HEK293 (cell line): ENCODE data around the gene ANAPC5.

Source experiments
- GLI2 ChIP-seq: fragments of 450-650 bp; formaldehyde crosslinking; IDR thresholded peaks from 2 replicates; pipeline ENCODE4; 2017; ENCODE audit warnings: missing biosample characterization, missing genetic modification characterization, low read depth, borderline replicate concordance
- REST ChIP-seq: fragments of 450-650 bp; formaldehyde crosslinking; IDR thresholded peaks from 2 replicates; pipeline ENCODE4 v1.5.1; 2016; ENCODE audit warnings: missing biosample characterization, missing genetic modification characterization
- YY1 ChIP-seq: fragments of 450-650 bp; formaldehyde crosslinking; IDR thresholded peaks from 2 replicates; pipeline ENCODE4 v1.5.1; 2018; ENCODE audit warnings: missing biosample characterization, missing genetic modification characterization
- ZBTB8A ChIP-seq: fragments of 450-650 bp; formaldehyde crosslinking; IDR thresholded peaks from 2 replicates; pipeline ENCODE4 v1.5.1; 2016; ENCODE audit warnings: missing biosample characterization, missing genetic modification characterization
- ZNF302 ChIP-seq: fragments of 450-650 bp; formaldehyde crosslinking; IDR thresholded peaks from 2 replicates; pipeline ENCODE4 v1.5.1; 2016; ENCODE audit warnings: missing biosample characterization, missing genetic modification characterization, low read depth
- ZNF324 ChIP-seq: fragments of 450-650 bp; formaldehyde crosslinking; IDR thresholded peaks from 2 replicates; pipeline ENCODE4 v1.5.1; 2016; ENCODE audit warnings: missing biosample characterization, missing genetic modification characterization
- ZNF37A ChIP-seq: fragments of 450-650 bp; IDR thresholded peaks from 2 replicates; pipeline ENCODE4 v1.5.1; 2018; ENCODE audit warnings: missing biosample characterization, missing genetic modification characterization
- ZNF677 ChIP-seq: fragments of 450-650 bp; IDR thresholded peaks from 2 replicates; pipeline ENCODE4 v1.5.0; 2018; ENCODE audit warnings: missing biosample characterization, mild to moderate bottlenecking, missing genetic modification characterization, moderate library complexity
- ZNF777 ChIP-seq: fragments of 450-650 bp; formaldehyde crosslinking; IDR thresholded peaks from 2 replicates; pipeline ENCODE4 v1.5.1; 2017; ENCODE audit warnings: missing biosample characterization, missing genetic modification characterization, borderline replicate concordance
- ZNF843 ChIP-seq: fragments of 450-650 bp; formaldehyde crosslinking; IDR thresholded peaks from 2 replicates; pipeline ENCODE4 v1.5.1; 2016; ENCODE audit warnings: missing biosample characterization, missing genetic modification characterization
- TF ChIP-seq, protein P1 (sequence below): fragments of 450-650 bp; formaldehyde crosslinking; IDR thresholded peaks from 2 replicates; pipeline ENCODE4 v1.5.1; 2016; ENCODE audit warnings: missing biosample characterization, missing genetic modification characterization

- TF ChIP-seq ZNF777 (tag by site-specific recombination), result no peak
- TF ChIP-seq, protein P1, sequence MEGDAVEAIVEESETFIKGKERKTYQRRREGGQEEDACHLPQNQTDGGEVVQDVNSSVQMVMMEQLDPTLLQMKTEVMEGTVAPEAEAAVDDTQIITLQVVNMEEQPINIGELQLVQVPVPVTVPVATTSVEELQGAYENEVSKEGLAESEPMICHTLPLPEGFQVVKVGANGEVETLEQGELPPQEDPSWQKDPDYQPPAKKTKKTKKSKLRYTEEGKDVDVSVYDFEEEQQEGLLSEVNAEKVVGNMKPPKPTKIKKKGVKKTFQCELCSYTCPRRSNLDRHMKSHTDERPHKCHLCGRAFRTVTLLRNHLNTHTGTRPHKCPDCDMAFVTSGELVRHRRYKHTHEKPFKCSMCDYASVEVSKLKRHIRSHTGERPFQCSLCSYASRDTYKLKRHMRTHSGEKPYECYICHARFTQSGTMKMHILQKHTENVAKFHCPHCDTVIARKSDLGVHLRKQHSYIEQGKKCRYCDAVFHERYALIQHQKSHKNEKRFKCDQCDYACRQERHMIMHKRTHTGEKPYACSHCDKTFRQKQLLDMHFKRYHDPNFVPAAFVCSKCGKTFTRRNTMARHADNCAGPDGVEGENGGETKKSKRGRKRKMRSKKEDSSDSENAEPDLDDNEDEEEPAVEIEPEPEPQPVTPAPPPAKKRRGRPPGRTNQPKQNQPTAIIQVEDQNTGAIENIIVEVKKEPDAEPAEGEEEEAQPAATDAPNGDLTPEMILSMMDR (tag by site-specific recombination), result no peak
- TF ChIP-seq ZNF843, result no peak
- TF ChIP-seq ZNF302, result no peak
- TF ChIP-seq ZBTB8A (tag by site-specific recombination), result no peak
- no peak for TF ChIP-seq ZNF324 (tag by site-specific recombination)
- TF ChIP-seq ZNF37A (tag by site-specific recombination), result no peak
- TF ChIP-seq YY1 (tag by site-specific recombination), result no peak
- no peak for TF ChIP-seq REST (tag by site-specific recombination)
- TF ChIP-seq ZNF677 (tag by site-specific recombination), result no peak
- no peak for TF ChIP-seq GLI2 (tag by site-specific recombination)
Observed at GRCh38 chr12:121390856-121391255, 38.6 kb upstream of the ANAPC5 start.
